ENCODE measurements around the gene PEPD.

DNA sequence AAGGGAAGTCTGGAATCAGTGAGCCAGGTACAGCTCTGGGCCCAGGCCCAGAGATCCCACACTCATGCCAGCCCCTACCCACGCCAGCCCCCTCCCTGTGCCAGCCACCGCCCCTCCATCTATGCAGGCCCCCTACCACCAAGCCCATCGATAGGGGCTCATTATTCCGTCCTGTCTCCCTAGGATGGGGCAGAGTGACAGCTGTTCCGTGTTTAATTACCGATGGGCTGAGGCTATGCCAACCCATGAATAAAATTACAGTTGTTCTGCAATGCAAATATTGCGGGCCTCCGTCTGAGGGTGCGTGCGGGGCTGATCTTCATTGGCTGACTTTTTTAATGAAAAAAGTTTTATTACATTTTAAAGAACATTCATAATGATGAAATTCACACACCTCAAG, 35.6 kb upstream of the PEPD start:
- TF ChIP-seq, protein P1, sequence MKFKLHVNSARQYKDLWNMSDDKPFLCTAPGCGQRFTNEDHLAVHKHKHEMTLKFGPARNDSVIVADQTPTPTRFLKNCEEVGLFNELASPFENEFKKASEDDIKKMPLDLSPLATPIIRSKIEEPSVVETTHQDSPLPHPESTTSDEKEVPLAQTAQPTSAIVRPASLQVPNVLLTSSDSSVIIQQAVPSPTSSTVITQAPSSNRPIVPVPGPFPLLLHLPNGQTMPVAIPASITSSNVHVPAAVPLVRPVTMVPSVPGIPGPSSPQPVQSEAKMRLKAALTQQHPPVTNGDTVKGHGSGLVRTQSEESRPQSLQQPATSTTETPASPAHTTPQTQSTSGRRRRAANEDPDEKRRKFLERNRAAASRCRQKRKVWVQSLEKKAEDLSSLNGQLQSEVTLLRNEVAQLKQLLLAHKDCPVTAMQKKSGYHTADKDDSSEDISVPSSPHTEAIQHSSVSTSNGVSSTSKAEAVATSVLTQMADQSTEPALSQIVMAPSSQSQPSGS (CRISPR knock-in tag; IDR thresholded peaks at IDR 0.05; ENCODE audit: borderline replicate concordance, low read depth): no peak
- TF ChIP-seq, protein P2, sequence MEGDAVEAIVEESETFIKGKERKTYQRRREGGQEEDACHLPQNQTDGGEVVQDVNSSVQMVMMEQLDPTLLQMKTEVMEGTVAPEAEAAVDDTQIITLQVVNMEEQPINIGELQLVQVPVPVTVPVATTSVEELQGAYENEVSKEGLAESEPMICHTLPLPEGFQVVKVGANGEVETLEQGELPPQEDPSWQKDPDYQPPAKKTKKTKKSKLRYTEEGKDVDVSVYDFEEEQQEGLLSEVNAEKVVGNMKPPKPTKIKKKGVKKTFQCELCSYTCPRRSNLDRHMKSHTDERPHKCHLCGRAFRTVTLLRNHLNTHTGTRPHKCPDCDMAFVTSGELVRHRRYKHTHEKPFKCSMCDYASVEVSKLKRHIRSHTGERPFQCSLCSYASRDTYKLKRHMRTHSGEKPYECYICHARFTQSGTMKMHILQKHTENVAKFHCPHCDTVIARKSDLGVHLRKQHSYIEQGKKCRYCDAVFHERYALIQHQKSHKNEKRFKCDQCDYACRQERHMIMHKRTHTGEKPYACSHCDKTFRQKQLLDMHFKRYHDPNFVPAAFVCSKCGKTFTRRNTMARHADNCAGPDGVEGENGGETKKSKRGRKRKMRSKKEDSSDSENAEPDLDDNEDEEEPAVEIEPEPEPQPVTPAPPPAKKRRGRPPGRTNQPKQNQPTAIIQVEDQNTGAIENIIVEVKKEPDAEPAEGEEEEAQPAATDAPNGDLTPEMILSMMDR (IDR thresholded peaks at IDR 0.05): no peak

Measured in WTC11 (cell line).